Heart left ventricle (tissue), 13 donors: ENCODE measurements around the gene KNCN.

Source experiments
- POLR2A ChIP-seq, 2 donors: fragments of 450-650 bp; IDR thresholded peaks; one replicate each; pipeline ENCODE4 v1.6.1; 2017; ENCODE audit warnings: antibody characterized with exemption in 2 of 2, mild to moderate bottlenecking in 2 of 2, moderate library complexity in 2 of 2
- TF ChIP-seq, protein P1 (sequence below), 12 donors: fragments of 200-600 bp; sonication (generic) in 4 of 12; IDR thresholded peaks; one replicate each; pipeline versions ENCODE4 v1.5.0 to v1.8.0; 2018 to 2022; ENCODE audit warnings: antibody characterized with exemption in 12 of 12, mild to moderate bottlenecking in 5 of 12
- donor health status: ischemic (EF 13 %, LVEDD 7.1; RV severe dilation, severe dysfunction).
- donor health status: DM: no; HTN: yes; CAD: no.
- donor health status: DM: no; HTN: no; CAD: no.
- donor health status: ischemic (EF 25% LVEDD 6.9; RV normal size, moderate dysfunction).
- donor health status: ischemic (EF 25% LVEDD 5.7; RV mildly dilated, moderate dysfunction).
- donor health status: ischemic (EF 35%, LVEDD 5.7; RV mildly dilated, moderate dysfunction).
- donor health status: nonischemic (EF 11% LVEDD 7.7; RV severe dilation, severe dysfunction).
- donor health status: DM: yes; HTN: yes; CAD: no.
- donor health status: PGD.
- donor health status: ischemic (EF 29% LVEDD 5.4; RV normal size, mild dysfunction).
- donor health status: nonischemic (EF 23%, LVEDD 6.1; RV moderate dilation, normal function).

DNA sequence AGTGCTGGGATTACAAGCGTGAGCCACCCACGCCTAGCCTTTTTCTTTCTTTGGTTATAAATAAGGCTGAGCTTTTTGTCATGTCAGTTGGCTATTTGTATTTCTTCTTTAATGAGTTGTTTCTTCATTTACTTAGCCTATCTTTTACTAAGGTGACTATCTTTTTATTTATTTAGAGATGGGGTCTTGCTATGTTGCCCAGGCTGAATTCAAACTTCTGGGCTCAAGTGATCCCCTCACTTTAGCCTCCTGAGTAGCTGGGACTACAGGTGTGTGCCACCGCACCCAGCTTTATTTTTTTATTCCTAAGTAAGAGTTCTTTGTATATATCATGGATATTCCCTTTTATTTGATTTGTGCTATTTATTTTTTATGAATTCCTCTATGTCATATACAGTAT, 49.9 kb downstream of the KNCN start:
- TF ChIP-seq, protein P1, sequence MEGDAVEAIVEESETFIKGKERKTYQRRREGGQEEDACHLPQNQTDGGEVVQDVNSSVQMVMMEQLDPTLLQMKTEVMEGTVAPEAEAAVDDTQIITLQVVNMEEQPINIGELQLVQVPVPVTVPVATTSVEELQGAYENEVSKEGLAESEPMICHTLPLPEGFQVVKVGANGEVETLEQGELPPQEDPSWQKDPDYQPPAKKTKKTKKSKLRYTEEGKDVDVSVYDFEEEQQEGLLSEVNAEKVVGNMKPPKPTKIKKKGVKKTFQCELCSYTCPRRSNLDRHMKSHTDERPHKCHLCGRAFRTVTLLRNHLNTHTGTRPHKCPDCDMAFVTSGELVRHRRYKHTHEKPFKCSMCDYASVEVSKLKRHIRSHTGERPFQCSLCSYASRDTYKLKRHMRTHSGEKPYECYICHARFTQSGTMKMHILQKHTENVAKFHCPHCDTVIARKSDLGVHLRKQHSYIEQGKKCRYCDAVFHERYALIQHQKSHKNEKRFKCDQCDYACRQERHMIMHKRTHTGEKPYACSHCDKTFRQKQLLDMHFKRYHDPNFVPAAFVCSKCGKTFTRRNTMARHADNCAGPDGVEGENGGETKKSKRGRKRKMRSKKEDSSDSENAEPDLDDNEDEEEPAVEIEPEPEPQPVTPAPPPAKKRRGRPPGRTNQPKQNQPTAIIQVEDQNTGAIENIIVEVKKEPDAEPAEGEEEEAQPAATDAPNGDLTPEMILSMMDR (IDR thresholded peaks at IDR 0.05) = no peak
- TF ChIP-seq POLR2A (IDR thresholded peaks at IDR 0.05) = no peak
